Rectal smooth muscle tissue (tissue), 1 donor: ENCODE data around the gene TAS1R2.
"Not testable (repeated sequence)": the region's sequence is repeated elsewhere in the genome, so short reads cannot be mapped to it uniquely, and the experiment has no call there.

Experiments
- H3K27ac ChIP-seq: one replicate; pipeline ENCODE4 v1.7.0; 2013; ENCODE audit warnings: low read depth, low read length, inconsistent platforms
- H3K27me3 ChIP-seq: one replicate; pipeline ENCODE4 v1.7.0; 2013; ENCODE audit warnings: low read length; ENCODE audit not compliant: control insufficient read depth, insufficient read depth
- H3K36me3 ChIP-seq: one replicate; pipeline ENCODE4 v1.7.0; 2013; ENCODE audit warnings: low read length; ENCODE audit not compliant: control insufficient read depth, insufficient read depth
- H3K4me1 ChIP-seq: one replicate; pipeline ENCODE4 v1.7.0; 2013; ENCODE audit warnings: low read length; ENCODE audit not compliant: control insufficient read depth, insufficient read depth
- H3K4me3 ChIP-seq: one replicate; pipeline ENCODE4 v1.7.0; 2013; ENCODE audit warnings: low read length
- H3K9ac ChIP-seq: one replicate; pipeline ENCODE4 v1.7.0; 2013; ENCODE audit warnings: low read length

TAS1R2 gene

GRCh38 chr1:18872071-18872611 is 12.7 kb upstream of the TAS1R2 start:
- Histone ChIP-seq H3K36me3 (no peaks in the 10 kb centered on the region), H3K4me3 (no peak overlapping the region), H3K9ac (no peak overlapping the region), H3K4me1 (no peaks in the 10 kb centered on the region), H3K27me3 (no peaks in the 10 kb centered on the region), H3K27ac (no peak overlapping the region)

GRCh38 chr1:18871401-18872070 is 12.1 kb upstream of the TAS1R2 start:
- Histone ChIP-seq H3K27me3 (no peaks in the 10 kb centered on the region), H3K27ac (no peak overlapping the region), H3K4me3 (no peak overlapping the region), H3K4me1 (no peaks in the 10 kb centered on the region), H3K36me3 (no peaks in the 10 kb centered on the region), H3K9ac (no peak overlapping the region)

GRCh38 chr1:18870957-18871356 is 11.5 kb upstream of the TAS1R2 start:
- Histone ChIP-seq H3K4me1 (no peaks in the 10 kb centered on the region), H3K27me3 (no peaks in the 10 kb centered on the region)

GRCh38 chr1:18870595-18870865 is 11.1 kb upstream of the TAS1R2 start:
- H3K4me3 ChIP-seq, H3K4me1 ChIP-seq, H3K36me3 ChIP-seq, H3K9ac ChIP-seq, H3K27me3 ChIP-seq, H3K27ac ChIP-seq: not testable (repeated sequence)

More at GRCh38 chr1:18870957-18871356, 11.5 kb upstream of the TAS1R2 start:
- H3K27ac ChIP-seq: no peak overlapping the region
- no peaks in the 10 kb centered on the region for H3K36me3 ChIP-seq
- H3K9ac ChIP-seq: no peak overlapping the region
- H3K4me3 ChIP-seq: no peak overlapping the region

GRCh38 chr1:18869847-18870594 is 10.6 kb upstream of the TAS1R2 start:
- H3K4me3 ChIP-seq: no peak overlapping the region
- no peak overlapping the region for H3K27ac ChIP-seq
- no peaks in the 10 kb centered on the region for H3K27me3 ChIP-seq
- no peak overlapping the region for H3K9ac ChIP-seq
- H3K36me3 ChIP-seq: no peaks in the 10 kb centered on the region
- no peaks in the 10 kb centered on the region for H3K4me1 ChIP-seq

GRCh38 chr1:18868801-18869424 is 9.5 kb upstream of the TAS1R2 start:
- H3K4me3 ChIP-seq: no peak overlapping the region
- no peaks in the 10 kb centered on the region for H3K27me3 ChIP-seq
- H3K9ac ChIP-seq: no peak overlapping the region
- no peak overlapping the region for H3K27ac ChIP-seq
- H3K36me3 ChIP-seq: no peaks in the 10 kb centered on the region
- no peaks in the 10 kb centered on the region for H3K4me1 ChIP-seq

- no peak overlapping the region for H3K9ac ChIP-seq
- no peaks in the 10 kb centered on the region for H3K4me1 ChIP-seq
- no peak overlapping the region for H3K27ac ChIP-seq
- no peak overlapping the region for H3K4me3 ChIP-seq
- no peaks in the 10 kb centered on the region for H3K36me3 ChIP-seq
- no peaks in the 10 kb centered on the region for H3K27me3 ChIP-seq
Observed at GRCh38 chr1:18868354-18868753, 8.9 kb upstream of the TAS1R2 start.

GRCh38 chr1:18866846-18867245 is 7.4 kb upstream of the TAS1R2 start:
- no peaks in the 10 kb centered on the region for H3K27me3 ChIP-seq
- H3K4me1 ChIP-seq: no peaks in the 10 kb centered on the region
- no peak overlapping the region for H3K4me3 ChIP-seq
- no peak overlapping the region for H3K27ac ChIP-seq
- no peak overlapping the region for H3K9ac ChIP-seq
- no peaks in the 10 kb centered on the region for H3K36me3 ChIP-seq

GRCh38 chr1:18866314-18866713 is 6.9 kb upstream of the TAS1R2 start:
- no peaks in the 10 kb centered on the region for H3K36me3 ChIP-seq
- no peaks in the 10 kb centered on the region for H3K27me3 ChIP-seq
- H3K4me1 ChIP-seq: no peaks in the 10 kb centered on the region
- no peak overlapping the region for H3K9ac ChIP-seq
- H3K27ac ChIP-seq: no peak overlapping the region
- H3K4me3 ChIP-seq: no peak overlapping the region

- Histone ChIP-seq H3K4me1 (no peaks in the 10 kb centered on the region), H3K9ac (no peak overlapping the region), H3K27ac (no peak overlapping the region), H3K4me3 (no peak overlapping the region), H3K36me3 (no peaks in the 10 kb centered on the region), H3K27me3 (no peaks in the 10 kb centered on the region)
Observed at GRCh38 chr1:18865176-18865575, 5.7 kb upstream of the TAS1R2 start.

GRCh38 chr1:18861590-18861989 is 2.1 kb upstream of the TAS1R2 start:
- no peak overlapping the region for H3K4me3 ChIP-seq
- no peaks in the 10 kb centered on the region for H3K36me3 ChIP-seq
- H3K4me1 ChIP-seq: no peaks in the 10 kb centered on the region
- H3K27me3 ChIP-seq: no peaks in the 10 kb centered on the region
- H3K9ac ChIP-seq: no peak overlapping the region
- H3K27ac ChIP-seq: no peak overlapping the region

- H3K4me3 ChIP-seq: no peak overlapping the region
- no peak overlapping the region for H3K9ac ChIP-seq
- no peaks in the 10 kb centered on the region for H3K36me3 ChIP-seq
- H3K4me1 ChIP-seq: no peaks in the 10 kb centered on the region
- no peaks in the 10 kb centered on the region for H3K27me3 ChIP-seq
- no peak overlapping the region for H3K27ac ChIP-seq
Observed at GRCh38 chr1:18861082-18861481, 1.6 kb upstream of the TAS1R2 start.
